GM21619 (cell line): ENCODE measurements around the gene TNNI2.

Experiments used
- ATAC-seq: cut with Tn5 transposase; IDR thresholded peaks from one replicate; pipeline ENCODE4 v1.9.1; 2021; ENCODE audit not compliant: unreplicated experiment

TNNI2 gene

GRCh38 chr11:1820463-1821325 is 18.1 kb upstream of the TNNI2 start:
- ATAC-seq = no peak

GRCh38 chr11:1821562-1821961 is 17.2 kb upstream of the TNNI2 start:
- no peak for ATAC-seq

- ATAC-seq = no peak
Measured at GRCh38 chr11:1822648-1823375, 16.0 kb upstream of the TNNI2 start.

- ATAC-seq = no peak
Measured at GRCh38 chr11:1823376-1824220, 15.2 kb upstream of the TNNI2 start.

- ATAC-seq = no peak
Measured at GRCh38 chr11:1824221-1825038, 14.4 kb upstream of the TNNI2 start.

GRCh38 chr11:1825039-1825740 is 13.6 kb upstream of the TNNI2 start:
- no peak for ATAC-seq

GRCh38 chr11:1825785-1826451 is 12.9 kb upstream of the TNNI2 start:
- ATAC-seq = no peak

- no peak for ATAC-seq
Measured at GRCh38 chr11:1826552-1827094, 12.2 kb upstream of the TNNI2 start.

- no peak for ATAC-seq
Measured at GRCh38 chr11:1827095-1827813, 11.5 kb upstream of the TNNI2 start.

GRCh38 chr11:1827931-1828330 is 10.8 kb upstream of the TNNI2 start:
- ATAC-seq = no peak

- no peak for ATAC-seq
Measured at GRCh38 chr11:1828542-1828941, 10.2 kb upstream of the TNNI2 start.

GRCh38 chr11:1829039-1829820 is 9.6 kb upstream of the TNNI2 start:
- no peak for ATAC-seq

GRCh38 chr11:1830004-1830321 is 8.8 kb upstream of the TNNI2 start:
- no peak for ATAC-seq

- ATAC-seq = no peak
Measured at GRCh38 chr11:1830322-1831223, 8.2 kb upstream of the TNNI2 start.

GRCh38 chr11:1831338-1832210 is 7.2 kb upstream of the TNNI2 start:
- no peak for ATAC-seq
